HL-60 (cell line): ENCODE data around the gene STAT5B.

Experiments
- DNase-seq, 2 experiments: peaks; one replicate each; pipeline ENCODE4 v3.0.0-alpha.2; 2010 to 2020; ENCODE audit warnings: low read depth in 1 of 2, low spot score in 1 of 2
- H3K27ac ChIP-seq: fragments of 250-450 bp; sonication (Bioruptor Pico); replicated peaks from 2 replicates; pipeline ENCODE4 v1.5.1; 2020; ENCODE audit warnings: mild to moderate bottlenecking, moderate library complexity
- H3K27me3 ChIP-seq: fragments of 250-450 bp; sonication (Bioruptor Pico); 2 replicates; pipeline ENCODE4 v1.5.1; 2021; ENCODE audit warnings: mild to moderate bottlenecking, moderate library complexity; ENCODE audit not compliant: insufficient read depth, poor library complexity, severe bottlenecking
- H3K4me3 ChIP-seq: replicated peaks from 2 replicates; pipeline ENCODE4 v1.5.1; 2011; ENCODE audit warnings: mild to moderate bottlenecking, control low read depth, low read length; ENCODE audit not compliant: insufficient read depth
- GABPA ChIP-seq: IDR thresholded peaks from 2 replicates; pipeline ENCODE4 v1.6.1; 2012; ENCODE audit warnings: low read depth
- POLR2AphosphoS5 ChIP-seq: IDR thresholded peaks from 2 replicates; pipeline ENCODE4 v1.6.1; 2012; ENCODE audit warnings: low read depth
- REST ChIP-seq: IDR thresholded peaks from 2 replicates; pipeline ENCODE4 v1.6.1; 2012; ENCODE audit warnings: low read depth; ENCODE audit not compliant: insufficient replicate concordance
- SPI1 ChIP-seq: IDR thresholded peaks from 2 replicates; pipeline ENCODE4 v1.6.1; 2012; ENCODE audit warnings: low read depth, mild to moderate bottlenecking, borderline replicate concordance
- TF ChIP-seq, protein P1 (sequence below): IDR thresholded peaks from one replicate; pipeline ENCODE4 v1.5.1; 2011; ENCODE audit warnings: low read length, control low read depth, inconsistent platforms; ENCODE audit not compliant: insufficient read depth

The STAT5B gene

GRCh38 chr17:42169351-42169750 is 106.8 kb downstream of the STAT5B start:
- DNase-seq: no peak
- TF ChIP-seq GABPA: no peak
- TF ChIP-seq POLR2AphosphoS5: no peak
- no peak for TF ChIP-seq SPI1
- no peak for TF ChIP-seq REST
- TF ChIP-seq, protein P1, sequence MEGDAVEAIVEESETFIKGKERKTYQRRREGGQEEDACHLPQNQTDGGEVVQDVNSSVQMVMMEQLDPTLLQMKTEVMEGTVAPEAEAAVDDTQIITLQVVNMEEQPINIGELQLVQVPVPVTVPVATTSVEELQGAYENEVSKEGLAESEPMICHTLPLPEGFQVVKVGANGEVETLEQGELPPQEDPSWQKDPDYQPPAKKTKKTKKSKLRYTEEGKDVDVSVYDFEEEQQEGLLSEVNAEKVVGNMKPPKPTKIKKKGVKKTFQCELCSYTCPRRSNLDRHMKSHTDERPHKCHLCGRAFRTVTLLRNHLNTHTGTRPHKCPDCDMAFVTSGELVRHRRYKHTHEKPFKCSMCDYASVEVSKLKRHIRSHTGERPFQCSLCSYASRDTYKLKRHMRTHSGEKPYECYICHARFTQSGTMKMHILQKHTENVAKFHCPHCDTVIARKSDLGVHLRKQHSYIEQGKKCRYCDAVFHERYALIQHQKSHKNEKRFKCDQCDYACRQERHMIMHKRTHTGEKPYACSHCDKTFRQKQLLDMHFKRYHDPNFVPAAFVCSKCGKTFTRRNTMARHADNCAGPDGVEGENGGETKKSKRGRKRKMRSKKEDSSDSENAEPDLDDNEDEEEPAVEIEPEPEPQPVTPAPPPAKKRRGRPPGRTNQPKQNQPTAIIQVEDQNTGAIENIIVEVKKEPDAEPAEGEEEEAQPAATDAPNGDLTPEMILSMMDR: no peak
- Histone ChIP-seq H3K4me3 (no peak overlapping the region), H3K27ac (no peak overlapping the region), H3K27me3 (no peaks in the 10 kb centered on the region)

DNA sequence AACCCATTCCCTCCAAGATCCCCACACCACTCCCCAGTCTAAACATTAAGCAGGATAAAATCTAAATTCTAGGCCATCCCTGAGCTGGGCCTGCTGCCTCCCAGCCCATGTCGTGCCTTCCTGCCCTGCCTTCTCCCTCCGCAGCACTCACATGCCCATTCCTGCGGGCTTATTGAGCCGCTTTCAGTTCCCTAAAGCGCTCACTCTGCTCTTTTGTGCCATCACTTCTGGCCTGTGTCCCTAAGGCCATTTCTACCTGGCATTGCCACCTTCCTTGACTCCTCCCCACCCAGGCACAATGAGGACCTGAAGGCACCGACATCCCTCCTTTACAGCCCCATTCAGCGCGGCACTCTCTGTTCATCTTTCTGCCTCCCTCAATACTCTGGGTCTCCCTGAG is 108.4 kb downstream of the STAT5B start:
- no peaks in the 10 kb centered on the region for H3K27me3 ChIP-seq
- no peak overlapping the region for H3K27ac ChIP-seq
- TF ChIP-seq SPI1 (no peak), GABPA (no peak), POLR2AphosphoS5 (no peak), REST (no peak)
- TF ChIP-seq, protein P1: no peak
- no peak for DNase-seq
- H3K4me3 ChIP-seq: no peak overlapping the region

- DNase-seq: no peak
- H3K27me3 ChIP-seq: no peaks in the 10 kb centered on the region
- no peak overlapping the region for H3K27ac ChIP-seq
- TF ChIP-seq SPI1 (no peak), GABPA (no peak), POLR2AphosphoS5 (no peak), REST (no peak)
- TF ChIP-seq, protein P1: no peak
- H3K4me3 ChIP-seq: no peak overlapping the region
Observed at GRCh38 chr17:42166196-42166763, 109.9 kb downstream of the STAT5B start.
